K562 (cell line): ENCODE measurements around the gene BIRC3. TPM values are rescaled to one million over a fixed set of nuclear protein-coding genes. Genes with fewer than 3 reads are reported as not detected.

Experiments
- ARHGAP35 ChIP-seq: fragments of 450-650 bp; IDR thresholded peaks from 2 replicates; pipeline ENCODE4 v1.6.1; 2018; ENCODE audit not compliant: partially characterized antibody
- ARNT ChIP-seq, 2 experiments: fragments of 450-650 bp; IDR thresholded peaks; 2 replicates each; pipeline ENCODE4 v1.6.1; 2016; ENCODE audit warnings: mild to moderate bottlenecking in 1 of 2
- CXXC5 ChIP-seq: fragments of 250-450 bp; sonication (Bioruptor Pico); IDR thresholded peaks from 2 replicates; pipeline ENCODE4 v1.8.0; 2022; ENCODE audit warnings: inconsistent platforms, mild to moderate bottlenecking, moderate library complexity
- DPF2 ChIP-seq: fragments of 450-650 bp; IDR thresholded peaks from 2 replicates; pipeline ENCODE4 v1.6.1; 2016
- ESRRA ChIP-seq: fragments of 450-650 bp; IDR thresholded peaks from 2 replicates; pipeline ENCODE4 v1.6.1; 2014; ENCODE audit warnings: low read depth, mild to moderate bottlenecking, moderate library complexity, borderline replicate concordance
- ETV5 ChIP-seq: sonication (generic); formaldehyde crosslinking; IDR thresholded peaks from 2 replicates; pipeline ENCODE4 v1.4.0; 2020; ENCODE audit warnings: low read depth, mild to moderate bottlenecking, missing genetic modification reagents
- LARP7 ChIP-seq: fragments of 450-650 bp; IDR thresholded peaks from 2 replicates; pipeline ENCODE4 v1.6.1; 2016
- PHB2 ChIP-seq: fragments of 450-650 bp; IDR thresholded peaks from 2 replicates; pipeline ENCODE4 v1.6.1; 2017; ENCODE audit warnings: low read depth
- PTTG1 ChIP-seq: fragments of 450-650 bp; IDR thresholded peaks from 2 replicates; pipeline ENCODE4 v1.6.1; 2016; ENCODE audit warnings: low read depth, mild to moderate bottlenecking, missing genetic modification characterization, missing compliant biosample characterization
- SMC3 ChIP-seq: conservative IDR thresholded peaks from 2 replicates; pipeline ENCODE4 v1.6.1; 2011; ENCODE audit warnings: low read depth, low read length, improper control_type of control experiment; ENCODE audit not compliant: insufficient read depth
- SRF ChIP-seq, 2 experiments: fragments of 250-450, 450-650 bp in 1 of 2; sonication (Bioruptor Pico) in 1 of 2; sonication (generic) in 1 of 2; formaldehyde crosslinking; IDR thresholded peaks; 2 replicates each; pipeline versions ENCODE4 v1.5.0 to v1.5.1; 2020 to 2022; ENCODE audit warnings: mild to moderate bottlenecking in 1 of 2, missing genetic modification reagents in 1 of 2
- TOE1 ChIP-seq, 2 experiments: fragments of 450-650 bp in 1 of 2; sonication (generic) in 1 of 2; formaldehyde crosslinking in 1 of 2; IDR thresholded peaks; 2 replicates each; pipeline versions ENCODE4 v1.7.1 to v1.8.0; 2016 to 2022; ENCODE audit warnings: borderline replicate concordance in 2 of 2, mild to moderate bottlenecking in 2 of 2, antibody characterized with exemption in 1 of 2, inconsistent platforms in 1 of 2, low read depth in 1 of 2, missing genetic modification reagents in 1 of 2, moderate library complexity in 1 of 2
- TRIM25 ChIP-seq: fragments of 450-650 bp; IDR thresholded peaks from 2 replicates; pipeline ENCODE4 v1.7.0; 2016; ENCODE audit warnings: borderline replicate concordance
- ZKSCAN8 ChIP-seq: fragments of 200-800 bp; sonication (Bioruptor generic); IDR thresholded peaks from 2 replicates; pipeline ENCODE4 v1.6.1; 2016; ENCODE audit warnings: missing genetic modification characterization, missing compliant biosample characterization
- ZNF12 ChIP-seq: sonication (generic); formaldehyde crosslinking; IDR thresholded peaks from 2 replicates; pipeline ENCODE4 v1.4.0; 2020; ENCODE audit warnings: mild to moderate bottlenecking, missing genetic modification reagents
- ZNF274 ChIP-seq: IDR thresholded peaks from 2 replicates; pipeline ENCODE4 v1.6.1; 2011; ENCODE audit warnings: low read depth, mild to moderate bottlenecking, low read length, moderate library complexity, borderline replicate concordance
- ZNF324 ChIP-seq: fragments of 250-450 bp; sonication (Bioruptor Pico); IDR thresholded peaks from 2 replicates; pipeline ENCODE4 v1.4.0; 2020; ENCODE audit warnings: mild to moderate bottlenecking
- ZNF347 ChIP-seq: fragments of 450-650 bp; formaldehyde crosslinking; IDR thresholded peaks from 2 replicates; pipeline ENCODE4 v1.4.0; 2020; ENCODE audit warnings: low read depth, mild to moderate bottlenecking, moderate library complexity
- ZNF407 ChIP-seq: fragments of 450-650 bp; IDR thresholded peaks from 2 replicates; pipeline ENCODE4 v1.6.1; 2016; ENCODE audit warnings: low read depth
- ZNF766 ChIP-seq: fragments of 200-800 bp; sonication (Bioruptor generic); conservative IDR thresholded peaks from 2 replicates; pipeline ENCODE4 v1.6.1; 2016; ENCODE audit warnings: missing genetic modification characterization, missing compliant biosample characterization
- polyA plus RNA-seq, 8 experiments: library from polyadenylated mRNA; depleted of rRNA in 4 of 8; stranded (reverse) in 5 of 8; unstranded in 3 of 8; fragments of >200 nt; fragmentation: Nextera tagmentation in 2 of 8; fragmentation: Illumina TruSeq in 1 of 8; extraction: Ambion mirVana in 2 of 8; extraction: Trizol in 1 of 8; gene quantifications; 2 replicates each; pipeline versions ENCODE4 v1.2.1 to v1.2.3, GENCODE V29; 2011 to 2014; ENCODE audit warnings: inconsistent platforms in 1 of 8, missing spikeins in 1 of 8
- total RNA-seq, 7 experiments: library from RNA; depleted of rRNA in 6 of 7; stranded (reverse); fragments of >200 nt in 6 of 7; fragmentation: Illumina TruSeq in 2 of 7; extraction: Trizol in 2 of 7; gene quantifications; 2 replicates each; pipeline versions ENCODE4 v1.2.1 to v1.2.3, GENCODE V29; 2011 to 2021; ENCODE audit warnings: low replicate concordance in 1 of 7

BIRC3 gene
- total and polyA plus RNA-seq, 9 of the 15 experiments (the other 6 are each of a cell fraction or from before 2014, with no cell fraction given) = 0.08 to 0.42 (median 0.18) TPM

DNA sequence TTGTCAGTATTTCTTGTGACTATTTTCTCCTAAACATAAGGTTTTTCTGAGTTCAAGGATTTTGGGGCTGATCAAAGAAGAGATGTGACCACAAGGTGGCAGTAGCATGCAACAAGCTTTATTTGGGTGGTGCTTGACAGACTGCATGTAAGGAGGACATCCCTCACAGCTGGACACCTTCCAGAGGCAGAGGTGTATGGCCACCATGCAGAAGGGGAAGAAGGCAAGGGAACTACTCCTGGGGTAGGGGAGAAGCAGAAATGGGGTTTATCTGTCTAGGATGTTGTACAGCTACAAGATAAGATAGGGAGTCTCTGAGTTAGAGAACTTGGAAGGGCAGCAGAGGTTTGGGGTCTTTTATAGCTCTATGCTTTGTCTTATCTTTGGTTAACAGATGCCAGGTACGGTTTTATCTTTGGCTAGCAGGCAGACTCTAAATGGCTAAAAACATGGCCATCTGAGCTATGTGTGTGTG is 24.6 kb downstream of the BIRC3 start (continued):
- no peak for TF ChIP-seq ZNF407
- TF ChIP-seq SMC3 = peak; percentile 77
- TF ChIP-seq PHB2 = peak; percentile 98
- no peak for TF ChIP-seq ZNF274
- peak; percentile 87 to 97; a peak in 3 of 4 replicates for TF ChIP-seq ARNT (IDR thresholded peaks at IDR 0.05)
- TF ChIP-seq ZNF347 (CRISPR knock-in tag) = no peak
- peak; percentile 98 for TF ChIP-seq ZNF766
- no peak for TF ChIP-seq ZNF324
- peak; percentile 82 for TF ChIP-seq TOE1 (IDR thresholded peaks at IDR 0.05; ENCODE audit: borderline replicate concordance)
- no peak for TF ChIP-seq TOE1 (CRISPR knock-in tag; IDR thresholded peaks at IDR 0.05; ENCODE audit: borderline replicate concordance, low read depth)
- no peak for TF ChIP-seq TRIM25
- peak in 1 of 2 experiments; percentile 89; a peak in 2 of 4 replicates for TF ChIP-seq SRF (CRISPR knock-in tag; IDR thresholded peaks at IDR 0.05)
- TF ChIP-seq ETV5 (CRISPR knock-in tag) = peak; percentile 43; the same call in 1 of the 2 replicates
- 0 out of 2 replicates have a peak, but pooled peaks have one; percentile 21 for TF ChIP-seq PTTG1 (tag)
- peak; percentile 93 for TF ChIP-seq CXXC5
- no peak for TF ChIP-seq LARP7
- peak; percentile 99 for TF ChIP-seq DPF2
- peak; percentile 88 for TF ChIP-seq ARHGAP35
- no peak for TF ChIP-seq ZNF12
- TF ChIP-seq ESRRA = peak; percentile 76
- TF ChIP-seq ZKSCAN8 (CRISPR knock-in tag) = peak; percentile 53; the same call in 1 of the 2 replicates
